GM23338 (cell line): ENCODE data around the gene SFRP5. TPM values are rescaled to one million over a fixed set of nuclear protein-coding genes. Genes with fewer than 3 reads are reported as not detected.
A peak's percentile ranks its signal among the peaks of the same experiment; 100 is the strongest.

Source experiments
- ATAC-seq: fragments of 200-7000 bp; cut with Tn5 transposase; 3 replicates; pipeline ENCODE4 v1.9.1; 2020
- DNase-seq: peaks from one replicate; pipeline ENCODE4 v3.0.0-alpha.2; 2015; ENCODE audit warnings: low spot score
- H2AFZ ChIP-seq: fragments of 200-600 bp; sonication (generic); 2 replicates; pipeline ENCODE4 v1.8.0; 2016; ENCODE audit warnings: antibody characterized with exemption, mild to moderate bottlenecking, moderate library complexity
- H3F3A ChIP-seq: fragments of 200-600 bp; sonication (generic); replicated peaks from 2 replicates; pipeline ENCODE4 v1.8.0; 2017; ENCODE audit warnings: antibody characterized with exemption, mixed run types, low read depth
- H3K27ac ChIP-seq: fragments of 200-600 bp; sonication (generic); 2 replicates; pipeline ENCODE4 v1.6.1; 2016; ENCODE audit warnings: low read depth
- H3K27me3 ChIP-seq: fragments of 200-600 bp; sonication (generic); 2 replicates; pipeline ENCODE4 v1.8.0; 2016; ENCODE audit warnings: mild to moderate bottlenecking, mixed run types, moderate library complexity; ENCODE audit not compliant: insufficient read depth
- H3K36me3 ChIP-seq: fragments of 200-600 bp; sonication (generic); 2 replicates; pipeline ENCODE4 v1.8.0; 2016; ENCODE audit warnings: mild to moderate bottlenecking; ENCODE audit not compliant: insufficient read depth
- H3K4me1 ChIP-seq: fragments of 200-600 bp; sonication (generic); 2 replicates; pipeline ENCODE4 v1.8.0; 2016; ENCODE audit warnings: mild to moderate bottlenecking, moderate library complexity; ENCODE audit not compliant: insufficient read depth
- H3K4me2 ChIP-seq: fragments of 200-600 bp; sonication (generic); 2 replicates; pipeline ENCODE4 v1.7.1; 2017; ENCODE audit warnings: mixed run types
- H3K4me3 ChIP-seq: fragments of 200-600 bp; sonication (generic); 2 replicates; pipeline ENCODE4 v1.6.1; 2016; ENCODE audit warnings: mixed run types
- H3K79me2 ChIP-seq: fragments of 200-600 bp; sonication (generic); replicated peaks from 2 replicates; pipeline ENCODE4 v1.8.0; 2017; ENCODE audit warnings: mild to moderate bottlenecking; ENCODE audit not compliant: insufficient read depth
- H3K9me2 ChIP-seq: fragments of 200-600 bp; sonication (generic); 2 replicates; pipeline ENCODE4 v1.8.0; 2017; ENCODE audit not compliant: insufficient read depth
- H4K20me1 ChIP-seq: fragments of 200-600 bp; sonication (generic); replicated peaks from 2 replicates; pipeline ENCODE4 v1.8.0; 2017; ENCODE audit warnings: mild to moderate bottlenecking; ENCODE audit not compliant: insufficient read depth
- H3K27ac Mint-ChIP-seq: 2 replicates; pipeline ENCODE4 v1.8.0; 2020; ENCODE audit warnings: inconsistent platforms, mild to moderate bottlenecking, moderate library complexity, mixed read lengths
- H3K27me3 Mint-ChIP-seq: 3 replicates; pipeline ENCODE4 v1.8.0; 2022; ENCODE audit warnings: low read depth, mild to moderate bottlenecking, moderate library complexity, mixed read lengths, inconsistent platforms; ENCODE audit not compliant: insufficient read depth, poor library complexity
- H3K36me3 Mint-ChIP-seq: 3 replicates; pipeline ENCODE4 v1.8.0; 2021; ENCODE audit warnings: low read depth, mild to moderate bottlenecking, inconsistent platforms, moderate library complexity, mixed read lengths
- H3K4me1 Mint-ChIP-seq: 3 replicates; pipeline ENCODE4 v1.8.0; 2020; ENCODE audit warnings: mild to moderate bottlenecking, inconsistent platforms, mixed read lengths
- H3K4me3 Mint-ChIP-seq: 3 replicates; pipeline ENCODE4 v1.8.0; 2021; ENCODE audit warnings: moderate library complexity, mild to moderate bottlenecking, inconsistent platforms, mixed read lengths
- H3K9me3 Mint-ChIP-seq: 3 replicates; pipeline ENCODE4 v1.8.0; 2020; ENCODE audit warnings: moderate library complexity, mild to moderate bottlenecking, inconsistent platforms, mixed read lengths
- CREB1 ChIP-seq: fragments of 250-450 bp; sonication (Bioruptor Pico); IDR thresholded peaks from 2 replicates; pipeline ENCODE4 v1.5.0; 2020; ENCODE audit warnings: low read depth, mild to moderate bottlenecking, moderate library complexity
- EZH2phosphoT487 ChIP-seq: fragments of 200-600 bp; sonication (generic); IDR thresholded peaks from one replicate; pipeline ENCODE4 v1.8.1; 2018; ENCODE audit warnings: antibody characterized with exemption; ENCODE audit not compliant: unreplicated experiment
- POLR2AphosphoS5 ChIP-seq: IDR thresholded peaks from 2 replicates; pipeline ENCODE4 v1.6.1; 2016; ENCODE audit warnings: antibody characterized with exemption, low read depth
- STAT1 ChIP-seq: IDR thresholded peaks from one replicate; pipeline ENCODE4 v1.6.1; 2016; ENCODE audit warnings: antibody characterized with exemption; ENCODE audit not compliant: unreplicated experiment
- ZNF331 ChIP-seq: fragments of 250-450 bp; sonication (Bioruptor Pico); IDR thresholded peaks from 2 replicates; pipeline ENCODE4 v1.5.0; 2020; ENCODE audit warnings: low read depth, mild to moderate bottlenecking, moderate library complexity
- polyA plus RNA-seq: library from polyadenylated mRNA; unstranded; fragments of >200 nt; fragmentation: Nextera tagmentation; extraction: Ambion mirVana; gene quantifications from 2 replicates; pipeline ENCODE4 v1.2.1, GENCODE V29; 2016
- total RNA-seq: library from RNA; depleted of rRNA; stranded (reverse); fragments of >200 nt; shearing (Covaris generic); gene quantifications from 2 replicates; pipeline ENCODE4 v1.2.3, GENCODE V29; 2014
- TF ChIP-seq, protein P1 (sequence below): IDR thresholded peaks from one replicate; pipeline ENCODE4 v1.6.1; 2018; ENCODE audit warnings: antibody characterized with exemption; ENCODE audit not compliant: unreplicated experiment
- TF ChIP-seq, protein P2 (sequence below), 2 experiments: fragments of 200-600 bp in 1 of 2; sonication (generic) in 1 of 2; conservative IDR thresholded peaks; 2 replicates each; pipeline versions ENCODE4 v1.5.1 to v1.6.1; 2016 to 2017; ENCODE audit warnings: antibody characterized with exemption in 2 of 2, low read depth in 2 of 2, mild to moderate bottlenecking in 2 of 2, moderate library complexity in 1 of 2

Gene SFRP5
- total and polyA plus RNA-seq, 2 experiments from 2014 or later, result 2.4 to 3.5 TPM

DNA sequence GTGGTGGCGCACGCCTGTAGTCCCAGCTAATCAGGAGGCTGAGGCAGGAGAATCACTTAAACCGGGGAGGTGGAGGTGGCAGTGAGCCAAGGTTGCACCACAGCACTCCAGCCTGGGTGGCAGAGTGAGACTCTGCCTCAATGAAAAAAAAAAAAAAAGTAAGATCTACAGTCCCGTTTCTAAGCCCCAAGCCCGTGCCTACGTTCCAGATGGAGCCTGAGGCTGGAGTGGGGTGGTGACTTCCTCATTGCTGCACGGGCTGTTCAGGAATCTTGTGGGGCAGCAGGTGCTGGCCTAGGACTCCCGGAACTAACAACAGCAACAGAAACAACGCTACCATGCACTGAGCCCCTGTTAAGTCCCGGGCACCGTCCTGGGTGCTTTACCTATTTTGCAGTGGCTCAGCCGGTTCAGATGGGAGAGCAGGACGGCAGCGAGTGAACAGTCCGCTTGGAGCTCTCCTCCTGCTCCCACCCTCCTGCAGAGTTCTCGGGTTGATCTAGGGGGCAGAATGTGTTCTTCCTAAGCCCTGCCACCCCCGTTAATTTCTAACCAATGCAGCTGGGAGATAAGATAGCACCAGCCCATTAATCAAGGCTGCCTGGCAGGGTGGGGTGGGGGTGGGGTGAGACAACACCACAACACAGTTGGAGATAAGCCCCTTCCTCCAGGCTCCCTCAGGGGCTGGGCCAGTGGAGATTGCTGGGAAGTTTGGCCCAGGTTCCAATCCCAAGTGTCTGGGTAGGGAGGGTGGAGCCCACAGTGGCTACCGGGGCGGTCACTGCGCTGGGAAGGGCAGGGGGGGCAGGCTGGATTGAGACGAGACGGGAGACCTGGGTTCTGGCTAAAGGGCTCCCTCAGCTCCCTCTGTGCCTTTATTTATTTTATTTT lies 17.0 kb upstream of the SFRP5 start:
- Histone ChIP-seq H3K4me1 (no peaks in the 10 kb centered on the region; the same call in 1 of the 2 replicates), H3K79me2 (no peaks in the 10 kb centered on the region), H3K27me3 (no peaks in the 10 kb centered on the region), H3K4me2 (no peak overlapping the region), H3F3A (no peaks in the 10 kb centered on the region), H4K20me1 (no peaks in the 10 kb centered on the region; the same call in 1 of the 2 replicates), H3K36me3 (no peaks in the 10 kb centered on the region), H3K4me3 (no peak overlapping the region), H3K9me2 (no peaks in the 10 kb centered on the region), H2AFZ (peak overlapping the region; percentile 74; the same call in 1 of the 2 replicates), H3K27ac (no peak overlapping the region)
- no peaks in the 10 kb centered on the region; the same call in 2 of the 3 replicates for H3K9me3 Mint-ChIP-seq
- H3K4me3 Mint-ChIP-seq, result no peak overlapping the region
- peaks cover 11% of the 10 kb centered on the region for H3K27me3 Mint-ChIP-seq
- H3K36me3 Mint-ChIP-seq, result no peaks in the 10 kb centered on the region
- ATAC-seq (peak; percentile 42), DNase-seq (no peak)
- TF ChIP-seq, protein P1, sequence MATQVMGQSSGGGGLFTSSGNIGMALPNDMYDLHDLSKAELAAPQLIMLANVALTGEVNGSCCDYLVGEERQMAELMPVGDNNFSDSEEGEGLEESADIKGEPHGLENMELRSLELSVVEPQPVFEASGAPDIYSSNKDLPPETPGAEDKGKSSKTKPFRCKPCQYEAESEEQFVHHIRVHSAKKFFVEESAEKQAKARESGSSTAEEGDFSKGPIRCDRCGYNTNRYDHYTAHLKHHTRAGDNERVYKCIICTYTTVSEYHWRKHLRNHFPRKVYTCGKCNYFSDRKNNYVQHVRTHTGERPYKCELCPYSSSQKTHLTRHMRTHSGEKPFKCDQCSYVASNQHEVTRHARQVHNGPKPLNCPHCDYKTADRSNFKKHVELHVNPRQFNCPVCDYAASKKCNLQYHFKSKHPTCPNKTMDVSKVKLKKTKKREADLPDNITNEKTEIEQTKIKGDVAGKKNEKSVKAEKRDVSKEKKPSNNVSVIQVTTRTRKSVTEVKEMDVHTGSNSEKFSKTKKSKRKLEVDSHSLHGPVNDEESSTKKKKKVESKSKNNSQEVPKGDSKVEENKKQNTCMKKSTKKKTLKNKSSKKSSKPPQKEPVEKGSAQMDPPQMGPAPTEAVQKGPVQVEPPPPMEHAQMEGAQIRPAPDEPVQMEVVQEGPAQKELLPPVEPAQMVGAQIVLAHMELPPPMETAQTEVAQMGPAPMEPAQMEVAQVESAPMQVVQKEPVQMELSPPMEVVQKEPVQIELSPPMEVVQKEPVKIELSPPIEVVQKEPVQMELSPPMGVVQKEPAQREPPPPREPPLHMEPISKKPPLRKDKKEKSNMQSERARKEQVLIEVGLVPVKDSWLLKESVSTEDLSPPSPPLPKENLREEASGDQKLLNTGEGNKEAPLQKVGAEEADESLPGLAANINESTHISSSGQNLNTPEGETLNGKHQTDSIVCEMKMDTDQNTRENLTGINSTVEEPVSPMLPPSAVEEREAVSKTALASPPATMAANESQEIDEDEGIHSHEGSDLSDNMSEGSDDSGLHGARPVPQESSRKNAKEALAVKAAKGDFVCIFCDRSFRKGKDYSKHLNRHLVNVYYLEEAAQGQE, result no peak
- TF ChIP-seq, protein P2, sequence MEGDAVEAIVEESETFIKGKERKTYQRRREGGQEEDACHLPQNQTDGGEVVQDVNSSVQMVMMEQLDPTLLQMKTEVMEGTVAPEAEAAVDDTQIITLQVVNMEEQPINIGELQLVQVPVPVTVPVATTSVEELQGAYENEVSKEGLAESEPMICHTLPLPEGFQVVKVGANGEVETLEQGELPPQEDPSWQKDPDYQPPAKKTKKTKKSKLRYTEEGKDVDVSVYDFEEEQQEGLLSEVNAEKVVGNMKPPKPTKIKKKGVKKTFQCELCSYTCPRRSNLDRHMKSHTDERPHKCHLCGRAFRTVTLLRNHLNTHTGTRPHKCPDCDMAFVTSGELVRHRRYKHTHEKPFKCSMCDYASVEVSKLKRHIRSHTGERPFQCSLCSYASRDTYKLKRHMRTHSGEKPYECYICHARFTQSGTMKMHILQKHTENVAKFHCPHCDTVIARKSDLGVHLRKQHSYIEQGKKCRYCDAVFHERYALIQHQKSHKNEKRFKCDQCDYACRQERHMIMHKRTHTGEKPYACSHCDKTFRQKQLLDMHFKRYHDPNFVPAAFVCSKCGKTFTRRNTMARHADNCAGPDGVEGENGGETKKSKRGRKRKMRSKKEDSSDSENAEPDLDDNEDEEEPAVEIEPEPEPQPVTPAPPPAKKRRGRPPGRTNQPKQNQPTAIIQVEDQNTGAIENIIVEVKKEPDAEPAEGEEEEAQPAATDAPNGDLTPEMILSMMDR (conservative IDR thresholded peaks at IDR 0.05; ENCODE audit: low read depth in 2 of 2), result 0 out of 4 replicates have a peak, but pooled peaks of 1 of the 2 experiments have one; percentile 8
- no peak overlapping the region for H3K27ac Mint-ChIP-seq
- H3K4me1 Mint-ChIP-seq, result peaks cover 8% of the 10 kb centered on the region; the same call in 2 of the 3 replicates

DNA sequence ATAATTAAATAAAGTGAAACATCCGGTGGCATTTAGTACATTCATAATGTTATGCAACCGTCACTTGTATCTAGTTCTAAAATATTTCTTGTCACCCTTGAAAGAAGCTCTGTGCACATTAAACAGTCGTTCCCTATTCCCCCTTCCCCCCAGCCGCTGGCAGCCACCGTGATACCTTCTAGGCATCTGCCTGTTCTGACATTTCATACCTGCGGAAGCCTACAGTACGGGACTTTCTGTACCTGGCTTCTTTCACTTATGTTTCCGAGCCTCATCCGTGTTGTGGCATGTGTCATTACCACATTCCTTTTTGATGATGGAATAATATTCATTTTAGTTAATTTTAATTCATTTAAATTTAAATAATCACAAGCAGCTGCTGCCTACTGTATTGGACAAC lies 13.9 kb upstream of the SFRP5 start:
- no peaks in the 10 kb centered on the region for H3K27me3 ChIP-seq
- no peak for DNase-seq
- peaks cover 12% of the 10 kb centered on the region for H3K4me1 ChIP-seq
- H3K27me3 Mint-ChIP-seq, result peaks cover 16% of the 10 kb centered on the region
- no peak overlapping the region for H3K27ac ChIP-seq
- H3K4me1 Mint-ChIP-seq, result peaks cover 18% of the 10 kb centered on the region
- no peaks in the 10 kb centered on the region for H4K20me1 ChIP-seq
- ATAC-seq, result no peak
- no peaks in the 10 kb centered on the region for H3K36me3 ChIP-seq
- no peaks in the 10 kb centered on the region for H3K9me2 ChIP-seq
- H2AFZ ChIP-seq, result no peak overlapping the region
- H3K9me3 Mint-ChIP-seq, result no peaks in the 10 kb centered on the region; the same call in 2 of the 3 replicates
- no peak overlapping the region for H3K4me3 ChIP-seq
- no peak overlapping the region for H3K4me3 Mint-ChIP-seq
- H3K79me2 ChIP-seq, result no peaks in the 10 kb centered on the region
- no peak overlapping the region for H3K27ac Mint-ChIP-seq
- H3F3A ChIP-seq, result no peaks in the 10 kb centered on the region
- no peaks in the 10 kb centered on the region for H3K36me3 Mint-ChIP-seq
- H3K4me2 ChIP-seq, result no peak overlapping the region
- TF ChIP-seq STAT1 (no peak), POLR2AphosphoS5 (no peak), EZH2phosphoT487 (no peak), CREB1 (CRISPR knock-in tag) (no peak), ZNF331 (no peak)
- TF ChIP-seq, protein P2 (conservative IDR thresholded peaks at IDR 0.05; ENCODE audit: low read depth in 2 of 2), result no peak
- TF ChIP-seq, protein P1, result no peak
